ENCODE data around the gene ZNF146. TPM values are rescaled to one million over a fixed set of nuclear protein-coding genes. Genes with fewer than 3 reads are reported as not detected.
A peak's percentile ranks its signal among the peaks of the same experiment; 100 is the strongest.
"Not testable (repeated sequence)": the region's sequence is repeated elsewhere in the genome, so short reads cannot be mapped to it uniquely, and the experiment has no call there.

Gene ZNF146
- total RNA-seq, result 84.6 and 90.3 TPM in 2 replicates

DNA sequence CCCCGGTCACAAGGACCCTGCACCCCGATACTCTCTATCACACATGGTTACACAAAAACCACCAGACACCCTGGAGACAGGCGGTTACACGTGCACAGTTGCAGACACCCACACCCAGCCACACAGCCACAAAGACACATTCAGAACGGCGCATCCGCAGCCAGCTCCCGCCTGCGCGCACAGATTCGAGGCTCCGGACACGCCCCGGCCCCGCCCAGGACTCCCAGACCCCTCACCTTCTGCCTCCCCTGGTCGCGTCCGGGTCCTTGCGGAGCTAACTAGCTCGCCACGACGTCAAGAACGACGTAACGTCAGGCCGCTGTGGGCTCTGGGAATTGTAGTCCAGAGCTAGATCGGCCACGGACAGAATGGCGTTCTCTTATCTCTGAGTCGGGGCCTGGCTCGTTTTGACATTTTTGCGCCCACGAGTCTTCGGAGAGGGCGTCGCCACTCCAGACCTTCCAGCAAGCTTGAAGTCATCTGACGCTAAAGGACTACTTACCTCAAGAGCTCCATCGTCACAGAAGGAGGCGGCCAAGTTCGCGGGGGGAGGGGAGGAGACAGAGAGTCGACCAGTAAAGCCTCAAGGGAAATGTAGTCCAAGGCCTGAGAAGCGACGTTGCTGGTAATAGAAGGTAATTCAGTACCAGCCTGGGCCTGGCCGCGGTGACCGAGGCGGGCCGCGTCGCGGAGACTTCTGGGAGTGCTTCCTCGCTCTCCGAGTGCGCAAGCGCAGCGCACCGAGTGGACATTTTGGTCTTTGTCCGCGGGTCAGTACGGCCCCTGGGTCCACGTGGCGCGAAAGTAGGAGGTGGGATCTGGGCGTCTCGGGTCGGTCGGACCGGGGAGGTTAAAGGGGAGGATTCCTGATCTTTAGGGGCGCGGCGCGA is at the start of gene ZNF146, which contains the start of gene ZNF565:
TSS of gene ZNF146 (plus strand) at position 721 of the 890 bp plus-strand sequence. CDS start 21,335 bp downstream, outside the sequence.
TSS of gene ZNF565 (minus strand) at position 280 of the 890 bp plus-strand sequence. CDS start 12,680 bp downstream, outside the sequence.
- intact Hi-C loops (cut with micrococcal nuclease), result loop anchor here (1.0 to 10.0 kb wide), 17 partner anchors 74 to 1560 kb away; partner anchors contain the start of genes CAPNS1, TBCB, ZFP14 and ZNF260
- peaks cover 28% of the 10 kb centered on the region for H3K36me3 Mint-ChIP-seq (ENCODE audit: low read depth)

DNA sequence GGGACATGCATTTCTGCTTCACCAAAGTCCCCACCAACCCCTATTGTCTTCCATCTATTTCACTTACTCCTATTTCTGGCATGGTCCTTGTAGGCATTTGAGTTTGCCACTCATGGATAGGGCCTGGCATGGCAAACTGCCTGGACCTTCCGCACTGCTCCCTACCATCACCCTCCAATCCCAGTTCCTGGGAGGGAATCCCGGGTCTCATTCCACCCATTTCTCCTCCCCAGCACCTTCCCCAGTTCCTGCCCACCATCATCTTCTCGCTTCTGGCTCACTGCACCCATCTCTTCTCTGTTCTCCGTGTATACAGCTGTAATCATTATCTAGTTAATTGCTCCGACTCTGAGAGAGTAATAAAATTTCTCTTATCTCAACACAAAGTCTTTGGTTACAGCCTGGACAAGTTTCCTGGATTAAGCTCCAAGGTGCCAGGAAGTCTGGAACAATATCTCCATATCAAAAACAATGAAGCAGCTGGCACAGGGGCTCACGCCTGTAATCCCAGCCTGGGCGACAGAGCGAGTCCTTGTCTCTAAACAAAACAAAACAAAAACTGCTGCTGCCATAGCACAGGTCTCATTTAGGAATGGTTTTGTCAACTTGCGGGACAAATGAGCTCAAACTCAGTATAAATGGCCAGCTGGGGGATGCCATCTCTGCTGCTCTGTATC is 45.7 kb upstream of the ZNF146 start:
- no peak overlapping the region for H3K4me3 Mint-ChIP-seq
- H3K27me3 Mint-ChIP-seq, result no peaks in the 10 kb centered on the region
- H3K4me1 Mint-ChIP-seq, result peaks cover 2% of the 10 kb centered on the region
- H3K27ac Mint-ChIP-seq, result no peak overlapping the region
- H3K9me3 Mint-ChIP-seq, result no peaks in the 10 kb centered on the region
- intact Hi-C loops (cut with micrococcal nuclease), result no loop called here
- no peak for DNase-seq
- H3K36me3 Mint-ChIP-seq (ENCODE audit: low read depth), result no peaks in the 10 kb centered on the region

More for the DNA sequence above, at the start of gene ZNF146, which contains the start of gene ZNF565:
- H3K27ac Mint-ChIP-seq, result no peak within 1 kb of the TSS
- DNase-seq, result peak; percentile 99
- peaks cover 5% of the 10 kb centered on the region for H3K4me1 Mint-ChIP-seq
- no peaks in the 10 kb centered on the region for H3K27me3 Mint-ChIP-seq
- H3K9me3 Mint-ChIP-seq, result peaks cover 6% of the 10 kb centered on the region
- no peak within 1 kb of the TSS for H3K4me3 Mint-ChIP-seq

DNA sequence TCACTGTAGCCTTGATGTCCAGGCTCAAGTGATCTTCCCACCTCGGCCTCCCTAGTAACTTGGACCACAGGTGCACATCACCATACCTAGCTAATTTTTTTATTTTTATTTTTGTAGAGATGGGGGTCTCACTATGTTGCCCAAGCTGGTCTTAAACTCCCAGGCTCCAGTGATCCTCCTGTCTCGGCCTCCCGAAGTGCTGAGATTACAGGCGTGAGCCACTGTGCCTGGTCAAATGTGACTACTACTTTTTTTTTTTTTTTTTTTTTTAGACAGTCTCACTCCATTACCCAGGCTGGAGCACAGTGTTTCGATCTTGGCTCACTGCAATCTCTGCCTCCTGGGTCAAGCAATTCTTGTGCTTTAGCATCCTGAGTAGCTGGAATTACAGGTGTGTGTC is 42.1 kb upstream of the ZNF146 start:
- Mint-ChIP-seq H3K27me3 (no peaks in the 10 kb centered on the region), H3K9me3 (peaks cover 4% of the 10 kb centered on the region), H3K36me3 (ENCODE audit: low read depth) (no peaks in the 10 kb centered on the region), H3K27ac (no peak overlapping the region), H3K4me3 (no peak overlapping the region), H3K4me1 (peaks cover 2% of the 10 kb centered on the region)
- intact Hi-C loops (cut with micrococcal nuclease), result no loop called here
- no peak for DNase-seq

DNA sequence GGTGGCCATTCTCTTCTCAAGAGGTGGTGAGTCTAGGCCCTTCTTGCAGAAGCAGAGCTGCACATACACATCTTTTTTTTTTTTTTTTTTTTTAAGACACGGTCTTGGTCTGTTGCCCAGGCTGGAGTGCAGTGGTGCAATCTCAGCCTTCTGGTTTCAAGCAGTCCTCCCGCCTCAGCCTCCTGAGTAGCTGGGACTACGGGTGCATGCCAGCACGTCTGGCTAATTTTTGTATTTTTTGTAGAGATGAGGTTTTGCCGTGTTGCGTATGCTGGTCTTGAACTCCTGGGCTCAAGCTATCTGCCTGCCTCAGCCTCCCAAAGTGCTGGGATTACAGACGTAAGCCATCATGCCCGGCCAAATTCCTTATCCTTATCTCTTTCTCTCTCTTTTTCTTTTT is 41.1 kb upstream of the ZNF146 start:
- DNase-seq; H3K9me3 Mint-ChIP-seq; H3K36me3 Mint-ChIP-seq (ENCODE audit: low read depth); intact Hi-C loops (cut with micrococcal nuclease); H3K4me3 Mint-ChIP-seq; H3K27ac Mint-ChIP-seq; H3K27me3 Mint-ChIP-seq; H3K4me1 Mint-ChIP-seq: not testable (repeated sequence)

DNA sequence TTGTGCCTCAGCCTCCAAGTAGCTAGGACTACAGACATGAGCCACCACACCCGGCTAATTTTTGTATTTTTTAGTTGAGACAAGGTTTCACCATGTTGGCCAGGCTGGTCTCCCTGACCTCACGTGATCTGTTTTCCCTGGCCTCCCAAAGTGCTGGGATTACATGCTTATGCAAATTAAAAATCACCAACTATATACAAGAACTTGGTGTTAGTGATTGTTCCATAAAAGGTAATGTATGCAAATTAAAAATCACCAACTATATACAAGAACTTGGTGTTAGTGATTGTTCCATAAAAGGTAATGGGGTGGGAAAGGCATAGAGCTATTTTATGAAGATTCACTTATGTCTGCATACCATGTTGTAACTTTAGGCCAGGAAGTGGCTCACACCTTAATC is 35.8 kb upstream of the ZNF146 start:
- H3K4me1 Mint-ChIP-seq; intact Hi-C loops (cut with micrococcal nuclease): not testable (repeated sequence)

DNA sequence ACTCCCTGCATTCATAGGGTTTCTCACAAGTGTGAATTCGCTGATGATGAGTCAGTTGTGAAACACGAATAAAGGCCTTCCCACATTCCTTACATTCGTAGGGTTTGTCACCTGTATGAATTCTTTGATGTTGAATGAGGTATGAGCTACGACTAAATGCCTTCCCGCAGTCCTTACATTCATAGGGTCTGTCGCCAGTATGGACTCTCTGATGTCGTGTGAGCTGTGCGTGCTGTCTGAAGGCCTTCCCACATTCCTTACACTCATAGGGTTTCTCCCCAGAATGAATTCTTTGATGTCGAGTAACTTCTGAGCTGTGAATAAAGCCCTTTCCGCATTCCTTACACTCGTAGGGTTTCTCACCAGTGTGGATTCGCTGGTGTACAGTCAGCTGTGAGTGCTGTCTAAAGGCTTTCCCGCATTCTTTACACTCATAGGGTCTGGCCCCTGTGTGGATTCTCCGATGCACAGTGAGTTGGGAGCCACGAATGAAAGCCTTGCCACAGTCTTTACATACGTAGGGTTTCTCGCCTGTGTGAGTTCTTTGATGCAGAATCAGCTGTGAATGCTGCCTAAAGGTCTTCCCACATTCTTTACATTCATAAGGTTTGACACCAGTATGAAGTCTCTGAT is 32.2 kb upstream of the ZNF146 start:
- no peaks in the 10 kb centered on the region for H3K27me3 Mint-ChIP-seq
- H3K9me3 Mint-ChIP-seq, result no peaks in the 10 kb centered on the region
- no peak overlapping the region for H3K27ac Mint-ChIP-seq
- H3K36me3 Mint-ChIP-seq (ENCODE audit: low read depth), result peaks cover 5% of the 10 kb centered on the region
- no peak overlapping the region for H3K4me3 Mint-ChIP-seq
- intact Hi-C loops (cut with micrococcal nuclease), result no loop called here
- no peak for DNase-seq
- no peaks in the 10 kb centered on the region for H3K4me1 Mint-ChIP-seq

More for the DNA sequence above, 35.8 kb upstream of the ZNF146 start:
- H3K9me3 Mint-ChIP-seq; H3K27me3 Mint-ChIP-seq; DNase-seq; H3K4me3 Mint-ChIP-seq; H3K36me3 Mint-ChIP-seq (ENCODE audit: low read depth); H3K27ac Mint-ChIP-seq: not testable (repeated sequence)

DNA sequence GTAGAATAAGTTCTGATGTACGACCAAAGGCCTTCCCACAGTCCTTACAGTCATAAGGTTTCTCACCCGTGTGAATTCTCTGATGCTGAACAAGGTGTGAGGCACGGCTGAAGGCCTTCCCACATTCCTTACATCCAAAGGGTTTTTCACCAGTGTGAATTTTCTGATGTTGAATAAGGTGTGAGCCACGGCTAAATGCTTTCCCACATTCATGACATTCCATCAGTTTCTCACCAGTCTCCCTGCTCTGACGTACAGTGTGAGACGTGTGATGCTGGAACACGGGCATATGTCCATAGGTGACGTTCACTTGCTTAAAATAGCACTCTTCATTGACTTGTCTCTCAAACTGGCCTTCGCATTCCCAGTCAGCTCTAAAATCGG is 31.7 kb upstream of the ZNF146 start:
- Mint-ChIP-seq H3K4me3 (no peak overlapping the region), H3K36me3 (ENCODE audit: low read depth) (peaks cover 5% of the 10 kb centered on the region), H3K9me3 (no peaks in the 10 kb centered on the region), H3K27ac (no peak overlapping the region), H3K4me1 (no peaks in the 10 kb centered on the region), H3K27me3 (no peaks in the 10 kb centered on the region)
- no peak for DNase-seq
- intact Hi-C loops (cut with micrococcal nuclease), result no loop called here

DNA sequence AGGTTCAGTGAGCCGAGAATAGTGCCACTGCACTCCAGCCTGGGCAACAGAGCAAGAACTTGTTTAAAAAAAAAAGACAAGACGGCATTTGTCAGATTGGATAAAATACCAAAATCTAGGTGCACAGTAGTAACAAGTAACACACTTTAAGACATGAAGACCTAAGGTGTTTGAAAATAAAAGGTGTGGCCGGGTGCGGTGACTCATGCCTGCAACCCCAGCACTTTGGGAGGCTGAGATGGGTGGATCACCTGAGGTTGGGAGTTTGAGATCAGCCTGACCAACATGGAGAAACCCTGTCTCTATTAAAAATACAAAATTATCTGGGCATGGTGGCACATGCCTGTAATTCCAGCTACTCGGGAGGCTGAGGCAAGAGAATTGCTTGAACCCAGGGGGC is 28.2 kb upstream of the ZNF146 start:
- H3K27ac Mint-ChIP-seq; H3K4me3 Mint-ChIP-seq; H3K36me3 Mint-ChIP-seq (ENCODE audit: low read depth); H3K9me3 Mint-ChIP-seq; intact Hi-C loops (cut with micrococcal nuclease); H3K4me1 Mint-ChIP-seq; DNase-seq; H3K27me3 Mint-ChIP-seq: not testable (repeated sequence)

DNA sequence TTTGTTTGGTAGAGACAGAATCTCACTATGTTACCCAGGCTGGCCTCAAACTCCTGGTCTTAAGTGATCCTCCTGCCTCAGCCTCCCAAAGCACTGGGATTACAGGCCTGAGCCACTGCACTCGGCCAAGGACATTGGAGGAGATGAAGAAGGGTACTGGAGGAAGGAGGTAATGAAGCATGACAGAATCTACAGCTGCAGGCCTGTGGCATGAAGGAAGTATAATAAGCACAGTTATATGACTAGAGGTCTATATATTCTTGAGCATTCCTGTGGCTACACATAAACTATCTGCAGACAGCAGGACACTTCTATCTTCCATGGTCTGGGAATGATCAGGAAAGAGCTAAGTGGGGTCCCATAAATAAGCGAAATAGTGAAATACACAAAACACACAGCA is 18.7 kb upstream of the ZNF146 start:
- DNase-seq, result no peak
- H3K9me3 Mint-ChIP-seq, result no peaks in the 10 kb centered on the region
- H3K27me3 Mint-ChIP-seq, result no peaks in the 10 kb centered on the region
- intact Hi-C loops (cut with micrococcal nuclease), result no loop called here
- H3K36me3 Mint-ChIP-seq (ENCODE audit: low read depth), result peaks cover 15% of the 10 kb centered on the region
- no peaks in the 10 kb centered on the region for H3K4me1 Mint-ChIP-seq
- no peak overlapping the region for H3K4me3 Mint-ChIP-seq
- H3K27ac Mint-ChIP-seq, result no peak overlapping the region

DNA sequence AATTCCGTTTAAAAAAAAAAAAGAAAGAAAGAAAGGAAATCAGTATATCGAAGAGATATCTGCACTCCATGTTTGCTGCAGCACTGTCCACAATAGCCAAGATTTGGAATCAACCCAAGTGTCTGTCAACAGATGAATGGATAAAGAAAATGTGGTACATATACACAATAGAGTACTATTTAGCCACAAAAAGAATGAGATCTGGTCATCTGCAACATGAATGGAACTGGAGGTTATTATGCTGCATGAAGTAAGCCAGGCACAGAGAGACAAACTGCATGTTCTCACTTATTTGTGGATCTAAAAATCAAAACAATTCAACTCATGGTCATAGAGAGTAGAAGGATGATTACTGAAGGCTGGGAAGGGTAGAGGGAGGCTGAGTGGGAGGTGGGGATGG is 16.8 kb upstream of the ZNF146 start:
- Mint-ChIP-seq H3K4me3 (no peak overlapping the region), H3K9me3 (no peaks in the 10 kb centered on the region), H3K36me3 (ENCODE audit: low read depth) (peaks cover 12% of the 10 kb centered on the region), H3K27me3 (no peaks in the 10 kb centered on the region), H3K4me1 (no peaks in the 10 kb centered on the region), H3K27ac (no peak overlapping the region)
- intact Hi-C loops (cut with micrococcal nuclease), result no loop called here
- no peak for DNase-seq

DNA sequence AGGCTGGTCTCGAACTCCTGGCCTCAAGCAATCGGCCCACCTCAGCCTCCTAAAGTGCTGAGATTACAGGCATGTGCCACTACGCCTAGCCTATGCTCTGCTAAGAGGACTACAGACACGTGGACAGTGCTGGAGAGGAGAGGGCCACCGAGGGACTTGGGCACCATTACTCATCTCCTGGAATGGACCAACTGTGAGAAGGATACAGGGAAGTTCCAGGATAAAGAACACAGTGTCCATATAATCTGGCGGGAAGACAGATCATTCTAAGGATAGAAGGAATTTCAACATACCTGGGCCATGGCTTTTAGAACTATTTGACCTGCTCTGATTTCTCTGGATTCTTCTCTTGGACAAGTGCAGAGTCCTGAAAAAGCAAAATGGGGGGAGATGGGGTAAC is 13.2 kb upstream of the ZNF146 start:
- no peak overlapping the region for H3K4me3 Mint-ChIP-seq
- H3K36me3 Mint-ChIP-seq (ENCODE audit: low read depth), result no peaks in the 10 kb centered on the region
- intact Hi-C loops (cut with micrococcal nuclease), result no loop called here
- DNase-seq, result no peak
- H3K27ac Mint-ChIP-seq, result no peak overlapping the region
- no peaks in the 10 kb centered on the region for H3K4me1 Mint-ChIP-seq
- H3K27me3 Mint-ChIP-seq, result no peaks in the 10 kb centered on the region
- H3K9me3 Mint-ChIP-seq, result no peaks in the 10 kb centered on the region

DNA sequence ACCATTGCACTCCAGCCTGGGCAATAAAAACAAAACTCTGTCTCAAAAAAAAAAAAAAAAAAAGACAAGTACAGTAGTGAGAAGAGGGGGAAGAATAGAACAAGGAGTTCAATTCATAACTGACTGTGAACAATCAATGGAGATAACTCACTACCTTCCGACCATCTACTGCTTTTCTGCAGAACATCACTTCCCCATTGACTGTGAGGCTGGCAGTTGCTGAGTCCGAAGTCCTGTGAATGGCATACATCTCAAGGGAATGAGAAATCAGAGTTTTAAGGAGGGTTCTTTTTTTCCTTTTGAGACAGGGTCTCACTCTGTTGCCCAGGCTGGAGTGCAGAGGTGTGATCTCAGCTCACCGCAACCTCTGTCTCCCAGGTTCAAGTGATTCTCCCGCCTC is 11.6 kb upstream of the ZNF146 start:
- no peaks in the 10 kb centered on the region for H3K27me3 Mint-ChIP-seq
- H3K27ac Mint-ChIP-seq, result no peak overlapping the region
- no peaks in the 10 kb centered on the region for H3K36me3 Mint-ChIP-seq (ENCODE audit: low read depth)
- intact Hi-C loops (cut with micrococcal nuclease), result no loop called here
- no peaks in the 10 kb centered on the region for H3K9me3 Mint-ChIP-seq
- H3K4me3 Mint-ChIP-seq, result no peak overlapping the region
- H3K4me1 Mint-ChIP-seq, result no peaks in the 10 kb centered on the region
- no peak for DNase-seq

DNA sequence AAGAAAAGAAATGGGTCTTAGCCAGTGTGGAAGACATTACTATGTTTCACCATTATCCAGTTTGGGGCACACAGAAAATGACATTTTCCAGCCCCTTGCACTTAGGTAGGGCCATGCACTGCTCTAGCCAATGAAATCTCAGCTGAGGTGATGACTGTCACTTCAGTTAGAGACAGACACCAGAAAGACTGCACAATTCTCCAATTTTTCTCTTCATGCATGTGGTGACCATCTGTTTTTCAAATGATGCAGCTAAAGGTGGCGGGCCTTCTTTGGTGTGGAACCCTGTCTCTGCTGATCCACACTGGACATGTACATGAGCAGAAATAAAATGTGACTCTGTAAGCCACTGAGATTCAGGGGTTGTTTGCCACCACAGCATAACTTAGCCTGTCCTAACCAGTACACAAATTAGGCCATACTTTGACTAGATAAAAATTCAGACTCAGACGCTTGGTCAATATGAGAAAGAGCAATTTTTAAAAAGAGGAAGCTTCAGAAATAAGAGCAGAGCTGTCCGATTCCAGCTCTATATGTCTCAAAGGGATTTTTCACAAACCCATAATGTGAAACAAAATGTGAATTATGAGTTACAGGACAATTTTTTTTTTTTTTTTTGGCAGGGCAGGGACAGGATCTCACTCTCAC is 7.2 kb upstream of the ZNF146 start:
- H3K27me3 Mint-ChIP-seq, result no peaks in the 10 kb centered on the region
- H3K36me3 Mint-ChIP-seq (ENCODE audit: low read depth), result no peaks in the 10 kb centered on the region
- no peaks in the 10 kb centered on the region for H3K4me1 Mint-ChIP-seq
- intact Hi-C loops (cut with micrococcal nuclease), result no loop called here
- H3K27ac Mint-ChIP-seq, result no peak overlapping the region
- H3K9me3 Mint-ChIP-seq, result no peaks in the 10 kb centered on the region
- no peak overlapping the region for H3K4me3 Mint-ChIP-seq
- DNase-seq, result no peak
